ENCODE results near the gene SNX24.
"Not testable (repeated sequence)": the region's sequence is repeated elsewhere in the genome, so short reads cannot be mapped to it uniquely, and the experiment has no call there.

Gene SNX24

DNA sequence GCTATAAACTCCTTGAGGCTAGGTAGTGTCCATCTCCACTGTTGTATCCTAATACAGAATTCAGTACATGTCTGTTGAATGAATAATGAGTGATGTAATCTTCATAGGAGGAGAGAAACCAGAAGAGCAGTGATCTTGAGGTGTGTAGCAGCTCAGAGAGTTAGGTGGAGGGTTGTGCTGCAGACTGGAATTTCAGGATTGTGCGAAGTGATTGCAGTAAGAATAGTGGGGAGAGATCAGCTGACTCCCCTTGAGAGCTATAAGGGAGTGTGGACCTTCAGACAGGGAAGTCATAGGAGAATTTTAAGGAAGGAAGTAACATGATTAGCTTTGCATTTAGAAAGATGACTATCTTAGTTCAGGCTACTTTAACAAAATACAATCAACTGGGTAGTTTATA, 4.4 kb downstream of the SNX24 start:
- TF ChIP-seq, protein P1, sequence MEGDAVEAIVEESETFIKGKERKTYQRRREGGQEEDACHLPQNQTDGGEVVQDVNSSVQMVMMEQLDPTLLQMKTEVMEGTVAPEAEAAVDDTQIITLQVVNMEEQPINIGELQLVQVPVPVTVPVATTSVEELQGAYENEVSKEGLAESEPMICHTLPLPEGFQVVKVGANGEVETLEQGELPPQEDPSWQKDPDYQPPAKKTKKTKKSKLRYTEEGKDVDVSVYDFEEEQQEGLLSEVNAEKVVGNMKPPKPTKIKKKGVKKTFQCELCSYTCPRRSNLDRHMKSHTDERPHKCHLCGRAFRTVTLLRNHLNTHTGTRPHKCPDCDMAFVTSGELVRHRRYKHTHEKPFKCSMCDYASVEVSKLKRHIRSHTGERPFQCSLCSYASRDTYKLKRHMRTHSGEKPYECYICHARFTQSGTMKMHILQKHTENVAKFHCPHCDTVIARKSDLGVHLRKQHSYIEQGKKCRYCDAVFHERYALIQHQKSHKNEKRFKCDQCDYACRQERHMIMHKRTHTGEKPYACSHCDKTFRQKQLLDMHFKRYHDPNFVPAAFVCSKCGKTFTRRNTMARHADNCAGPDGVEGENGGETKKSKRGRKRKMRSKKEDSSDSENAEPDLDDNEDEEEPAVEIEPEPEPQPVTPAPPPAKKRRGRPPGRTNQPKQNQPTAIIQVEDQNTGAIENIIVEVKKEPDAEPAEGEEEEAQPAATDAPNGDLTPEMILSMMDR (IDR thresholded peaks at IDR 0.05; ENCODE audit: low read depth, low read length): no peak
- DNase-seq (ENCODE audit: extremely low read depth, low read depth): no peak

DNA sequence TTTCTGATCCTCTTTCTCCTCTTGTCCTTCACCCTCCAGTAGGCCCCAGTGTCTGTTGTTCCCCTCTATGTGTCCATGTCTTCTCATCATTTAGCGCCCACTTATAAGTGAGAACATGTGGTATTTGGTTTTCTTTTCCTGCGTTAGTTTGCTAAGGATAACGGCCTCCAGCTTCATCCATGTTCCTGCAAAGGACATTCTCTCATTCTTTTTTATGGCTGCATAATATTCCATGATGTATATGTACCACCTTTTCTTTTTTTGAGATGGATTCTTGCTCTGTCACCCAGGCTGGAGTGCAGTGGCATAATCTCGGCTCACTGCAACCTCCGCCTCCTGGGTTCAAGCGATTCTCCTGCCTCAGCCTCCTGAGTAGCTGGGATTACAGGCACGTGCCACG, 12.1 kb downstream of the SNX24 start:
- DNase-seq (ENCODE audit: extremely low read depth, low read depth): not testable (repeated sequence)

DNA sequence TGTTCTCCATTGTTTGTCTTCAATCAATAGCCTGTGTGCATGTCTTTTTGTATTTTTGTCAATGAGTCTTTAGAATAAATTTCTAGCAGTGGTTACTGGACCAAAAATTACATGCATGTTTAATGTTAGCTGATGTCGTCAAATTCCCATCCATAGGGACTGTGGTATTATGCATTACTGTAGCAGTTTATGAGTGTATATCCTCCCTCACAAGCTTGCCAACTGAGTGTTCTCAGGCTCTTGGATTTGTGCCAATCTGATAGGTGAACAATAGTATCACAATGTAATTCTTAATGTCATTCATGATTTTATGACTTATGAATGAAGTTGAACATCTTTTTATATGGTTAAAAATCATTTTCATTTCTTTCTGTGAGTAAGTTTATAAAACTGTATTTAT, 13.0 kb downstream of the SNX24 start:
- DNase-seq (ENCODE audit: extremely low read depth, low read depth): no peak
- TF ChIP-seq, protein P1 (IDR thresholded peaks at IDR 0.05; ENCODE audit: low read depth, low read length): no peak

DNA sequence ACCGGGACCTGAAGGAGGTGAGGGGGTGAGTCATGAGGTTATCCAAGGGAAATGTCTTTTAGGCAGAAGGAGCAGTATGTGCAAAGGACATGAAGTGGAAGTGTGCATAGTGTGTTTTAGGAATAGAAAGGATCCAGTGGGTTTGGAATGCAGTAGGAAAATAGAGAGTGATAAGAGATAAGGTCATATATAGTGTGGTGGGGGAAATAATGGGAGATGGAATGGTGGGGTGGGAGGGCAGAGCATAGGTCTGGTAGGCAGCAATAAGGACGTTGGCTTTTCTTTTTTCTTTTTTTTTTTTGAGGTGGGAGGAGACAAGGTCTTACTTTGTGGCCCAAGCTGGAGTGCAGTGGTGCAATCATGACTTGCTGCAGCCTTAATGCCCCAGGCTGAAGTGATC, 17.8 kb downstream of the SNX24 start:
- TF ChIP-seq, protein P1 (IDR thresholded peaks at IDR 0.05; ENCODE audit: low read depth, low read length): no peak
- DNase-seq (ENCODE audit: extremely low read depth, low read depth): no peak

DNA sequence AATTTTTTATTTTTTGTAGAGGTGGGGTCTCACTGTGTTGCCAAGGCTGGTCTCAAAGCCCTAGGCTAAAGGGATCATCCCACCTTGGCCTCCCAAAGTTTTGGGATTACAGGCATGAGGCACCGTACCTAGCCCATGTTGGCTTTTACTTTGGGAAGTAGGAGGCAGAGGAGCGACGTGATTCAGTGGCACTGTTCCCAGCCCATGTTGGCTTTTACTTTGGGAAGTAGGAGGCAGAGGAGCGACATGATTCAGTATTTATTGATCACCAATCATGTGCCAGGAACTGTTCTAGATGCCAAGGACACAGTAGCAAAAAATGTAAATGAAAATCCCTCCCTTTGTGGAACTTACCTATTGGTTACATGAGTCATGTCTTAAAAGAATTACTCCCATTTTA, 18.3 kb downstream of the SNX24 start:
- no peak for DNase-seq (ENCODE audit: extremely low read depth, low read depth)
- TF ChIP-seq, protein P1 (IDR thresholded peaks at IDR 0.05; ENCODE audit: low read depth, low read length): no peak

DNA sequence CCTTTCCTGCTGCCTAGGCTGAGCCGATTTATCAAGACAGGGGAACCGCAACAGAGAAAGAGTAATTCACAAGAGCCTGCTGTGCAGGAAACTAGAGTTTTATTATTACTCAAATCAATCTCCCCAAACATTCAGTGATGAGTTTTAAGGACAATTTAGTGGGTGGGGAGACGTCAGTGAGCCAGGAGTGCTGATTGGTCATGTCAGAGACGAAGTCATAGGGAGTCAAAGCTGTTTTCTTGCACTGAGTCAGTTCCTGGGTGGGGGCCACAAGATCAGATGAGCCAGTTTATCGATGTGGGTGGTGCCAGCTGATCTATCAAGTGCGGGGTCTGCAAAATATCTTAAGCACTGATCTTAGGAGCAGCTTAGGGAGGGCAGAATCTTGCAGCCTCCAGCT, 19.0 kb downstream of the SNX24 start:
- TF ChIP-seq, protein P1 (IDR thresholded peaks at IDR 0.05; ENCODE audit: low read depth, low read length): no peak
- DNase-seq (ENCODE audit: extremely low read depth, low read depth): no peak

DNA sequence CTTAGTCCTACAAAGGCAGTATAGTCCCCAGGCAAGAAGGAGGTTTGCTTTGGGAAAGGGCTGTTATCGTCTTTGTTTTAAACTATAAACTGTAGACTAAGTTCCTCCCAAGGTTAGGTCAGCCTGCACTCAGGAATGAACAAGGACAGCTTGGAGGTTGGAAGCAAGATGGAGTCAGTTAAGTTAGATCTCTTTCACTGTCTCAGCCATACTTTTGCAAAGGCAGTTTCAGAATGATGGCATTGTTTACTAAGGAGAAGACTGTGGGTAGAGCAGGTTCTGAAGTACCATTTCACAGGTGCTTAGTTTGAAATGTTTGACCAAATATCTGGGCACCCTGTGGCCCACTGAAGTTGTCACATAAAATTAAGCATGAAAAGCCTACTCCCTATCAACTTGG, 19.4 kb downstream of the SNX24 start:
- TF ChIP-seq, protein P1 (IDR thresholded peaks at IDR 0.05; ENCODE audit: low read depth, low read length): no peak
- no peak for DNase-seq (ENCODE audit: extremely low read depth, low read depth)

DNA sequence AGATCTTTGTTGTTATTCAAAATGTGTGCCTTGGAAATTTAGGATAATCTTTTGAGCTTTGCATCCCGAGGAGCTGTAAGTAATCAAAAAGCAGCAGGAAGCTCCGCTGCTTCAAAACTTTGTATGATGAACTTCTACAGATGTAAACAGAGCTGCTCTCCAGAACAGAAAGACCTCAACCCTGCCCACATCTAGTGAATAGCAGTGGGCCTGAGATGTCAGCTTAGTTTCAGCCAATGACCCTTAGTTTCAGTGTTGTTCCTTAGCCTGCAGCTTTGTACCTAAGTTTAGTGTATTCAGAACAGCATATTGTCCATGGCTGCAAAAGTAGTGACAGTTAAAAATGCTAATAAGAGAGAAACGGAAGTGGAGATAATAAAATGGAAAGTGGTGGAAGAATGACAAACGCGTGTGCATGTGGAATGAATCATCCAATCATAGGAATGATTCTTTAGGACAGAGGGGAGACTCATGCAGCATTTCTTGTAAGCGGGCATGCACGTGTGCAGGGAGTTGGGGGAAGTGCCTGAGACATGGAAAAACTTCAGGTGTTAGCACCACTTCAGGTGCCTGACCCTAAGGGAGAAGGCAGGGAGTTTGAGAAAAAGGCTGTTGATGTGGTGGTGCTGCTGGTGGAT, 24.9 kb downstream of the SNX24 start:
- no peak for DNase-seq (ENCODE audit: extremely low read depth, low read depth)
- TF ChIP-seq, protein P1 (IDR thresholded peaks at IDR 0.05; ENCODE audit: low read depth, low read length): no peak
